GM12801 (cell line): ENCODE data around the gene FSCN2.

Source experiments
- CTCF ChIP-seq: IDR thresholded peaks from one replicate; pipeline ENCODE4 v1.5.1; 2011; ENCODE audit warnings: control low read depth; ENCODE audit not compliant: insufficient read length; ENCODE audit errors: extremely low read depth

The FSCN2 gene

GRCh38 chr17:81488276-81488860 lies 39.8 kb upstream of the FSCN2 start:
- TF ChIP-seq CTCF, result no peak

GRCh38 chr17:81489012-81489997 lies 38.9 kb upstream of the FSCN2 start:
- TF ChIP-seq CTCF, result no peak

GRCh38 chr17:81489998-81490992 lies 37.9 kb upstream of the FSCN2 start:
- TF ChIP-seq CTCF, result no peak

GRCh38 chr17:81491181-81491581 lies 37.0 kb upstream of the FSCN2 start:
- no peak for TF ChIP-seq CTCF

GRCh38 chr17:81491761-81492160 lies 36.4 kb upstream of the FSCN2 start:
- no peak for TF ChIP-seq CTCF

GRCh38 chr17:81492202-81492601 lies 36.0 kb upstream of the FSCN2 start:
- TF ChIP-seq CTCF, result no peak

- TF ChIP-seq CTCF, result no peak
Measured at GRCh38 chr17:81492706-81493105, 35.5 kb upstream of the FSCN2 start.
